HepG2 (cell line): ENCODE results near the gene CASS4. TPM values are rescaled to one million over a fixed set of nuclear protein-coding genes. Genes with fewer than 3 reads are reported as not detected.

Experiments used
- ATAC-seq: fragments of 200-7000 bp; cut with Tn5 transposase; 3 replicates; pipeline ENCODE4 v1.9.1; 2020; ENCODE audit warnings: mild to moderate bottlenecking, moderate library complexity
- BruUV-seq: library from RNA; stranded (reverse); fragments of 400-500 nt; replicated peaks from 2 replicates; lab custom pipeline; 2021; lab: Mats Ljungman, UMichigan
- CTCF ChIA-PET: fragments of 300-600 bp; formaldehyde crosslinking; extraction: SDS; loops from one replicate; lab custom pipeline; 2021; ENCODE audit warnings: low total read pairs, inconsistent platforms, low intra/inter-chr PET ratio; lab: Yijun Ruan, JAX
- POLR2A ChIA-PET: fragments of 350-600 bp; sonication (Branson Sonifier 250); formaldehyde crosslinking; loops from one replicate; lab custom pipeline; 2020; ENCODE audit warnings: antibody characterized with exemption, inconsistent platforms; lab: Yijun Ruan, JAX
- DNase-seq: peaks from one replicate; pipeline ENCODE4 v3.0.0-alpha.2; 2015; ENCODE audit warnings: low spot score
- FAIRE-seq: peaks from 3 replicates; lab custom pipeline; 2011; peaks lifted over from hg19 to GRCh38; lab: Jason Lieb, UNC
- H2AFZ ChIP-seq: one replicate; pipeline ENCODE4 v1.6.1; 2011; ENCODE audit warnings: low read length, inconsistent platforms
- H3K27ac ChIP-seq: fragments of 300-600 bp; 3 replicates; pipeline ENCODE4 v1.8.0; 2011; ENCODE audit warnings: mixed run types, mild to moderate bottlenecking, mixed read lengths, low read length, inconsistent platforms; ENCODE audit not compliant: insufficient read depth; ENCODE audit errors: extremely low read length
- H3K27me3 ChIP-seq, 2 experiments: fragments of 200-600 bp in 1 of 2; 2 replicates in 1 of 2; 3 replicates in 1 of 2; pipeline versions ENCODE4 v1.6.0 to v1.8.0; 2011; ENCODE audit warnings: low read length in 2 of 2, mild to moderate bottlenecking in 2 of 2, moderate library complexity in 2 of 2, inconsistent platforms in 1 of 2; ENCODE audit not compliant: insufficient read depth in 2 of 2, control insufficient read depth in 1 of 2
- H3K36me3 ChIP-seq, 2 experiments: fragments of 200-600 bp in 1 of 2; replicated peaks in 1 of 2; 2 replicates in 1 of 2; 3 replicates in 1 of 2; pipeline versions ENCODE4 v1.5.1 to v1.8.0; 2011; ENCODE audit warnings: low read length in 2 of 2, inconsistent platforms in 1 of 2; ENCODE audit not compliant: insufficient read depth in 2 of 2, control insufficient read depth in 1 of 2
- H3K4me1 ChIP-seq: 2 replicates; pipeline ENCODE4 v1.5.1; 2012; ENCODE audit warnings: low read length, inconsistent platforms; ENCODE audit not compliant: insufficient read depth
- H3K4me2 ChIP-seq: 2 replicates; pipeline ENCODE4 v1.6.0; 2011; ENCODE audit warnings: low read depth, low read length, inconsistent platforms
- H3K4me3 ChIP-seq, 3 experiments: fragments of 200-600 bp in 1 of 3; sonication (generic), shearing (Covaris generic) in 1 of 3; replicated peaks in 1 of 3; 2 replicates each; pipeline ENCODE4 v1.5.1; 2011 to 2016; ENCODE audit warnings: low read length in 3 of 3, inconsistent platforms in 2 of 3, low read depth in 2 of 3, mild to moderate bottlenecking in 2 of 3, control low read depth in 1 of 3, mixed read lengths in 1 of 3; ENCODE audit not compliant: insufficient read depth in 1 of 3
- H3K79me2 ChIP-seq: one replicate; pipeline ENCODE4 v1.6.1; 2011; ENCODE audit warnings: low read length, inconsistent platforms; ENCODE audit not compliant: insufficient read depth
- H3K9ac ChIP-seq: 2 replicates; pipeline ENCODE4 v1.6.0; 2011; ENCODE audit warnings: mild to moderate bottlenecking, low read depth, low read length, inconsistent platforms; ENCODE audit not compliant: insufficient read depth
- H3K9me3 ChIP-seq: 2 replicates; pipeline ENCODE4 v1.5.1; 2012; ENCODE audit warnings: mild to moderate bottlenecking, low read length
- H4K20me1 ChIP-seq: 2 replicates; pipeline ENCODE4 v1.6.0; 2011; ENCODE audit warnings: inconsistent platforms, mild to moderate bottlenecking, low read length, moderate library complexity; ENCODE audit not compliant: insufficient read depth
- BRD4 ChIP-seq: sonication (generic); formaldehyde crosslinking; IDR thresholded peaks from 2 replicates; pipeline ENCODE4 v1.4.0; 2020; ENCODE audit warnings: missing genetic modification reagents
- ELF1 ChIP-seq: sonication (generic); formaldehyde crosslinking; IDR thresholded peaks from 2 replicates; pipeline ENCODE4 v1.4.0; 2020; ENCODE audit warnings: missing genetic modification reagents
- FOSL1 ChIP-seq: sonication (generic); formaldehyde crosslinking; IDR thresholded peaks from 2 replicates; pipeline ENCODE4 v1.9.0; 2021; ENCODE audit warnings: missing genetic modification reagents, borderline replicate concordance
- MBNL3 ChIP-seq: fragments of 250-450 bp; sonication (Bioruptor Pico); conservative IDR thresholded peaks from 2 replicates; pipeline ENCODE4 v1.8.0; 2022; ENCODE audit warnings: mild to moderate bottlenecking, inconsistent platforms
- MIER2 ChIP-seq: IDR thresholded peaks from 2 replicates; pipeline ENCODE4 v1.6.1; 2016; ENCODE audit warnings: missing biosample characterization, missing genetic modification reagents
- MTA1 ChIP-seq: sonication (generic); formaldehyde crosslinking; IDR thresholded peaks from 2 replicates; pipeline ENCODE4 v1.4.0; 2020; ENCODE audit warnings: missing genetic modification reagents, mild to moderate bottlenecking, borderline replicate concordance
- NFRKB ChIP-seq: fragments of 450-650 bp; IDR thresholded peaks from 2 replicates; pipeline ENCODE4 v1.6.1; 2017
- PCBP2 ChIP-seq: fragments of 200-400 bp; formaldehyde crosslinking; optimal IDR thresholded peaks from 2 replicates; pipeline ENCODE3; 2018; ENCODE audit warnings: low read length, low read depth; ENCODE audit not compliant: poor library complexity, severe bottlenecking
- SCMH1 ChIP-seq: sonication (generic); formaldehyde crosslinking; IDR thresholded peaks from 2 replicates; pipeline ENCODE4 v1.9.0; 2021; ENCODE audit warnings: missing genetic modification reagents, mild to moderate bottlenecking, borderline replicate concordance
- SMAD3 ChIP-seq: sonication (generic); formaldehyde crosslinking; IDR thresholded peaks from 2 replicates; pipeline ENCODE4 v1.4.0; 2020; ENCODE audit warnings: missing genetic modification reagents
- SNRNP70 ChIP-seq: fragments of 200-400 bp; formaldehyde crosslinking; IDR thresholded peaks from 2 replicates; pipeline ENCODE4 v1.6.1; 2017; ENCODE audit warnings: mild to moderate bottlenecking, low read depth, low read length, moderate library complexity
- TAF1 ChIP-seq: sonication (generic); formaldehyde crosslinking; IDR thresholded peaks from 2 replicates; pipeline ENCODE4 v1.4.0; 2020; ENCODE audit warnings: missing genetic modification reagents
- XBP1 ChIP-seq: sonication (generic); formaldehyde crosslinking; IDR thresholded peaks from 2 replicates; pipeline ENCODE4 v1.5.0; 2020; ENCODE audit warnings: missing genetic modification reagents
- ZFY ChIP-seq: sonication (generic); formaldehyde crosslinking; IDR thresholded peaks from 2 replicates; pipeline ENCODE4 v1.4.0; 2020; ENCODE audit warnings: missing genetic modification reagents
- ZNF484 ChIP-seq: sonication (generic); formaldehyde crosslinking; IDR thresholded peaks from 2 replicates; pipeline ENCODE4 v1.5.1; 2020; ENCODE audit warnings: mild to moderate bottlenecking, low read depth, missing genetic modification reagents, borderline replicate concordance
- ZNF674 ChIP-seq: sonication (generic); formaldehyde crosslinking; IDR thresholded peaks from 2 replicates; pipeline ENCODE4 v1.5.0; 2020; ENCODE audit warnings: low read depth, mild to moderate bottlenecking, missing genetic modification reagents
- ZNF790 ChIP-seq: sonication (generic); formaldehyde crosslinking; IDR thresholded peaks from 2 replicates; pipeline ENCODE4 v1.8.0; 2022; ENCODE audit warnings: missing genetic modification reagents, mild to moderate bottlenecking, borderline replicate concordance
- WGBS: methylation state at CpG from one replicate; pipeline ENCODE4 v1.1.6; 2017; ENCODE audit warnings: low lambda C conversion rate; 5-methylcytosine and 5-hydroxymethylcytosine counted together
- in situ Hi-C: cut with HindIII; loops from 2 replicates; pipeline ENCODE4 v1.10.0; 2017; ENCODE audit warnings: low pct_unique_long_range_greater_than_20kb; ENCODE audit not compliant: extremely low pct_ligation_motif_present
- intact Hi-C: fragments of 100-400 bp; cut with micrococcal nuclease; formaldehyde crosslinking; loops from one replicate; pipeline ENCODE4 v1.10.0; 2022; ENCODE audit not compliant: unreplicated experiment
- polyA plus RNA-seq, 8 experiments: library from polyadenylated mRNA; depleted of rRNA in 3 of 8; stranded (reverse) in 7 of 8; unstranded in 1 of 8; fragments of >200 nt; fragmentation: Illumina TruSeq in 4 of 8; extraction: Trizol in 4 of 8; gene quantifications; 2 replicates each; pipeline versions ENCODE4 v1.2.1 to v1.2.3, GENCODE V29; 2011 to 2016; ENCODE audit warnings: low read depth in 4 of 8, missing spikeins in 1 of 8, mixed read lengths in 1 of 8; ENCODE audit not compliant: insufficient read depth in 1 of 8
- total RNA-seq, 5 experiments: library from RNA; depleted of rRNA; stranded (reverse); fragments of >200 nt; fragmentation: Illumina TruSeq; extraction: Trizol; gene quantifications; 2 replicates each; pipeline ENCODE4 v1.2.3, GENCODE V29; 2016; ENCODE audit warnings: low read depth in 1 of 5
- TF ChIP-seq, protein P1 (sequence below): IDR thresholded peaks from 2 replicates; pipeline ENCODE4 v1.6.1; 2016
- TF ChIP-seq, protein P2 (sequence below): IDR thresholded peaks from 2 replicates; pipeline ENCODE4 v1.6.1; 2016; ENCODE audit warnings: low read depth, control low read depth
- TF ChIP-seq, protein P3 (sequence below): IDR thresholded peaks from 2 replicates; pipeline ENCODE4 v1.6.1; 2016; ENCODE audit warnings: missing biosample characterization, missing genetic modification reagents, low read depth

Gene CASS4
- total and polyA plus RNA-seq, 2 of the 13 experiments (the other 11 are each of a cell fraction or from before 2014, with no cell fraction given) = 0.17 to 0.49 TPM

DNA sequence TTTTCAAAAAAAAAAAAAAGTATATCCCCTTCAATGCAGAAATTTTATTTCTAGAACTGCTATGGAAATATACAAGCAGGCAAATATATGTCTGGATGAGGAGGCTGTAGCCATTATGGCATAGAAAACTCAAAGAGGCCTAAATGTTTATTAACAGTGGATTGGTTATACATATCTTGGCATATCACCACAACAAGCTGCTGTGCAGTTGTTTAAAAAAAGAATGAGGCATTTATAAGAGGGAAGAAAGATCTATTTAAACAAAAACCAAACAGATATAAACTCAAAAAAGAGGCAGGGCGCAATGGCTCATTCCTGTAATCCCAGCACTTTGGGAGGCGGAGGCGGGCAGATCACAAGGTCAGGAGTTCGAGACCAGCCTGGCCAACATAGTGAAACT is 26.2 kb downstream of the CASS4 start (continued):
- TF ChIP-seq, protein P1, sequence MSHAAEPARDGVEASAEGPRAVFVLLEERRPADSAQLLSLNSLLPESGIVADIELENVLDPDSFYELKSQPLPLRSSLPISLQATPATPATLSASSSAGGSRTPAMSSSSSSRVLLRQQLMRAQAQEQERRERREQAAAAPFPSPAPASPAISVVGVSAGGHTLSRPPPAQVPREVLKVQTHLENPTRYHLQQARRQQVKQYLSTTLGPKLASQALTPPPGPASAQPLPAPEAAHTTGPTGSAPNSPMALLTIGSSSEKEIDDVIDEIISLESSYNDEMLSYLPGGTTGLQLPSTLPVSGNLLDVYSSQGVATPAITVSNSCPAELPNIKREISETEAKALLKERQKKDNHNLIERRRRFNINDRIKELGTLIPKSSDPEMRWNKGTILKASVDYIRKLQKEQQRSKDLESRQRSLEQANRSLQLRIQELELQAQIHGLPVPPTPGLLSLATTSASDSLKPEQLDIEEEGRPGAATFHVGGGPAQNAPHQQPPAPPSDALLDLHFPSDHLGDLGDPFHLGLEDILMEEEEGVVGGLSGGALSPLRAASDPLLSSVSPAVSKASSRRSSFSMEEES (CRISPR knock-in tag) = no peak
- no peak for TF ChIP-seq ZFY (CRISPR knock-in tag)
- no peak for TF ChIP-seq MIER2 (CRISPR knock-in tag)
- no peak for TF ChIP-seq SMAD3 (CRISPR knock-in tag)
- no peak for TF ChIP-seq TAF1
- TF ChIP-seq MTA1 = no peak
- TF ChIP-seq ZNF674 (CRISPR knock-in tag) = no peak
- no peak for TF ChIP-seq SCMH1 (CRISPR knock-in tag)
- no peak for TF ChIP-seq BRD4
- TF ChIP-seq NFRKB = no peak
- TF ChIP-seq FOSL1 (CRISPR knock-in tag) = no peak
- TF ChIP-seq ZNF484 (CRISPR knock-in tag) = no peak
- no peak for TF ChIP-seq SNRNP70
- TF ChIP-seq, all 625 proteins: peak for 0

DNA sequence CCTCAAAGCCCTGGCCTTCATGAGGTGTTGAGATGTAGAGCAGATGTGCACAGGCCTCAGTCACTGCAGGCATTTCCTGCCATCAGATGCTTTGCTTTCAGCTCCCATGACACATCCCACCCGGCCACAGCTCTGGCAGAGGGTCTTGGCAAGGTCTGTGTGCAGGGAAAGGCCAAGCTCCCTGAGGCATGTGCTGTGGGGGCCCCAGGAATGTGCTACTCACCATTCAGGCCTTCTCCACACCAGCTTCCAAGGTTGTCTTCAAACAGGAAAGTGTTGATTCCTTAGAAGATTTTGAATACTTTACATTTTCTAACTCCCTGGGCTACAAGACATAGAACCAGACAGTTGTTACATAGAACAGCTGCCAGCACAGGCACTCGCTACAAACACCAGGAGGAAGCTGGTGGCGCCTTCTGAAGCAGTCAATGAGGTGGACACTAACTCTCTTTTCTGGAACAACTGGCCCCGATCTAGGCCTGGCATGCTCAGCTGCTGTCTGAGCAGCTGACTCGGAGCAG is 27.8 kb downstream of the CASS4 start:
- FAIRE-seq (no peak), ATAC-seq (no peak), DNase-seq (no peak)
- Histone ChIP-seq H3K4me2 (no peak overlapping the region), H3K9ac (no peak overlapping the region), H3K4me3 (no peak overlapping the region), H3K27me3 (peaks cover 0 to 2% of the 10 kb centered on the region in 2 experiments; a peak in 1 of 5 replicates), H2AFZ (no peak overlapping the region), H3K4me1 (peaks cover 9% of the 10 kb centered on the region), H3K9me3 (no peaks in the 10 kb centered on the region), H3K79me2 (no peaks in the 10 kb centered on the region), H3K27ac (no peak overlapping the region), H3K36me3 (no peaks in the 10 kb centered on the region), H4K20me1 (no peaks in the 10 kb centered on the region)
- in situ Hi-C loops (no loop called here), intact Hi-C loops (no loop called here)
- BruUV-seq = no TSS peak
- WGBS = 46% methylated on average over 5 of the region's 5 CpGs
- ChIA-PET CTCF (no interaction called here), POLR2A (no interaction called here)
- TF ChIP-seq ELF1 (CRISPR knock-in tag) (no peak), PCBP2 (no peak), XBP1 (CRISPR knock-in tag) (no peak), ZNF790 (CRISPR knock-in tag) (no peak), MBNL3 (no peak)
- TF ChIP-seq, protein P2, sequence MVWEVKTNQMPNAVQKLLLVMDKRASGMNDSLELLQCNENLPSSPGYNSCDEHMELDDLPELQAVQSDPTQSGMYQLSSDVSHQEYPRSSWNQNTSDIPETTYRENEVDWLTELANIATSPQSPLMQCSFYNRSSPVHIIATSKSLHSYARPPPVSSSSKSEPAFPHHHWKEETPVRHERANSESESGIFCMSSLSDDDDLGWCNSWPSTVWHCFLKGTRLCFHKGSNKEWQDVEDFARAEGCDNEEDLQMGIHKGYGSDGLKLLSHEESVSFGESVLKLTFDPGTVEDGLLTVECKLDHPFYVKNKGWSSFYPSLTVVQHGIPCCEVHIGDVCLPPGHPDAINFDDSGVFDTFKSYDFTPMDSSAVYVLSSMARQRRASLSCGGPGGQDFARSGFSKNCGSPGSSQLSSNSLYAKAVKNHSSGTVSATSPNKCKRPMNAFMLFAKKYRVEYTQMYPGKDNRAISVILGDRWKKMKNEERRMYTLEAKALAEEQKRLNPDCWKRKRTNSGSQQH (CRISPR knock-in tag) = no peak
- TF ChIP-seq, protein P3, sequence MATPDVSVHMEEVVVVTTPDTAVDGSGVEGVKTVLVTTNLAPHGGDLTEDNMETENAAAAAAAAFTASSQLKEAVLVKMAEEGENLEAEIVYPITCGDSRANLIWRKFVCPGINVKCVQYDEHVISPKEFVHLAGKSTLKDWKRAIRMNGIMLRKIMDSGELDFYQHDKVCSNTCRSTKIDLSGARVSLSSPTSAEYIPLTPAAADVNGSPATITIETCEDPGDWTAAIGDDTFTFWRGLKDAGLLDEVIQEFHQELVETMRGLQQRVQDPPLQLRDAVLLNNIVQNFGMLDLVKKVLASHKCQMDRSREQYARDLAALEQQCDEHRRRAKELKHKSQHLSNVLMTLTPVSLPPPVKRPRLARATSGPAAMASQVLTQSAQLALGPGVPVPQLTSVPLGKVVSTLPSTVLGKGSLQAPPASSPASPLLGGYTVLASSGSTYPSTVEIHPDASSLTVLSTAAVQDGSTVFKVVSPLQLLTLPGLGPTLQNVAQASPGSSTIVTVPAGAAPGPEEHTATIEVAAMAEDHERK (CRISPR knock-in tag) = no peak
